Lower leg skin (tissue), 4 donors: ENCODE measurements around the gene PTPRQ. TPM values are rescaled to one million over a fixed set of nuclear protein-coding genes. Genes with fewer than 3 reads are reported as not detected.

Source experiments
- DNase-seq, 2 donors: peaks; one replicate each; pipeline ENCODE4 v3.0.0-alpha.2; 2019; ENCODE audit warnings: low spot score in 2 of 2
- H3K4me3 ChIP-seq: fragments of 200-600 bp; sonication (generic); 2 replicates; pipeline ENCODE4 v1.5.1; 2017; ENCODE audit warnings: mild to moderate bottlenecking, low read depth; ENCODE audit not compliant: poor library complexity, severe bottlenecking
- POLR2A ChIP-seq, 2 donors: fragments of 450-650 bp; IDR thresholded peaks; one replicate each; pipeline ENCODE4 v1.6.1; 2016 to 2017; ENCODE audit warnings: antibody characterized with exemption in 2 of 2, mild to moderate bottlenecking in 1 of 2, moderate library complexity in 1 of 2
- WGBS, 2 donors: methylation state at CpG; one replicate each; pipeline ENCODE4 v1.1.5; 2018; 5-methylcytosine and 5-hydroxymethylcytosine counted together
- intact Hi-C: fragments of 100-400 bp; cut with DNase I; formaldehyde crosslinking; loops from one replicate; pipeline ENCODE4 v1.15.0; 2023; ENCODE audit warnings: low total_unique reads
- total RNA-seq, 4 donors: library from RNA; depleted of rRNA; stranded (reverse); fragments of >200 nt; gene quantifications; one replicate each; pipeline ENCODE4 v1.1.0, GENCODE V29; 2016
- TF ChIP-seq, protein P1 (sequence below), 3 donors: fragments of 450-650 bp; IDR thresholded peaks; one replicate each; pipeline ENCODE4 v1.5.1; 2016; ENCODE audit warnings: antibody characterized with exemption in 3 of 3, mild to moderate bottlenecking in 3 of 3, moderate library complexity in 2 of 3

PTPRQ gene
- total RNA-seq, 4 donors from 2014 or later, result 0.03 to 0.47 (median 0.08) TPM; not detected in 1

DNA sequence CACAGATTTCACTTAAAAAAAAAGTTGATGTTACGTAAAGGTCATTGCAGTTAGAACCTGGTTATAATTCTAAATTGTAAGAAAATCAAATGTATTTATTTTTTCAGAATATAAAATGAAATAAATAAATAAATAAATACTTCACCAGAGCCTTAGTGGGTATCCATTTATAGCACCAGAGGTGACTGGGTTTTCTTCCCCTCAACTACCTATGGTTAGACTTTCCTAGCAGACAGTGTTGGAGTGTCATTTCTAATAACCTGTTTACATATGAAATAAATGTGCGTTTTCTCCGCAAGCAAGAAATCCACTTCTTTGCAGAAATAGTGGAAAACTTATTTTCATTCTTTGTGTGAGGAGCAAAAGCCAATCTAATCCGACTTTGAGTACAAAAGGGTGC is 269.4 kb downstream of the PTPRQ start:
- TF ChIP-seq, protein P1, sequence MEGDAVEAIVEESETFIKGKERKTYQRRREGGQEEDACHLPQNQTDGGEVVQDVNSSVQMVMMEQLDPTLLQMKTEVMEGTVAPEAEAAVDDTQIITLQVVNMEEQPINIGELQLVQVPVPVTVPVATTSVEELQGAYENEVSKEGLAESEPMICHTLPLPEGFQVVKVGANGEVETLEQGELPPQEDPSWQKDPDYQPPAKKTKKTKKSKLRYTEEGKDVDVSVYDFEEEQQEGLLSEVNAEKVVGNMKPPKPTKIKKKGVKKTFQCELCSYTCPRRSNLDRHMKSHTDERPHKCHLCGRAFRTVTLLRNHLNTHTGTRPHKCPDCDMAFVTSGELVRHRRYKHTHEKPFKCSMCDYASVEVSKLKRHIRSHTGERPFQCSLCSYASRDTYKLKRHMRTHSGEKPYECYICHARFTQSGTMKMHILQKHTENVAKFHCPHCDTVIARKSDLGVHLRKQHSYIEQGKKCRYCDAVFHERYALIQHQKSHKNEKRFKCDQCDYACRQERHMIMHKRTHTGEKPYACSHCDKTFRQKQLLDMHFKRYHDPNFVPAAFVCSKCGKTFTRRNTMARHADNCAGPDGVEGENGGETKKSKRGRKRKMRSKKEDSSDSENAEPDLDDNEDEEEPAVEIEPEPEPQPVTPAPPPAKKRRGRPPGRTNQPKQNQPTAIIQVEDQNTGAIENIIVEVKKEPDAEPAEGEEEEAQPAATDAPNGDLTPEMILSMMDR (IDR thresholded peaks at IDR 0.05), result no peak
- TF ChIP-seq POLR2A (IDR thresholded peaks at IDR 0.05), result no peak
- WGBS, 2 donors, result 86 to 87% methylated on average over 4 of the region's 4 CpGs
- DNase-seq, result no peak
- intact Hi-C loops, result no loop called here
- no peak overlapping the region for H3K4me3 ChIP-seq

DNA sequence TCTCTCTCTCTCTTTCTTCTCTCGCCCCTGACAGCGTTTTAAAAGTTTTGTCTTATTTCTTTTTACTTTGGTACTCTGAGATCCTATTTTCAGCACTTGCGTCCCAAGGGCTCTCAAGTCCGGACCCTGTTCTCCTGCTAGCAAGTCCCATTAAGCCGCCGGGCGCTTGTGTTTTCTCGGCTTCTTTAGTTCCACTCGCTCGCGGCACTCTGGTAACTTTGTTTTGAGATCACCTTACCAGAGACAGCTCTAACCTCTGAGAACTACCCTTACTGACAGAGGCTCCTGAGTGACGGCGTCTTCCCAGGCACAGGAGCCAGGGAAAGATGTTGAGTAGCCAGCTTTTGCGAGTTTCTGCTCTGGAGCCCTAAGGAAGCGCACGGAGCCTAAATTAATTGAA is 270.0 kb downstream of the PTPRQ start:
- WGBS, 2 donors, result 18 to 33% methylated on average over 16 of the region's 16 CpGs
- DNase-seq, result no peak
- no peak for TF ChIP-seq POLR2A (IDR thresholded peaks at IDR 0.05)
- TF ChIP-seq, protein P1 (IDR thresholded peaks at IDR 0.05), result no peak
- H3K4me3 ChIP-seq, result no peak overlapping the region
- intact Hi-C loops, result no loop called here

DNA sequence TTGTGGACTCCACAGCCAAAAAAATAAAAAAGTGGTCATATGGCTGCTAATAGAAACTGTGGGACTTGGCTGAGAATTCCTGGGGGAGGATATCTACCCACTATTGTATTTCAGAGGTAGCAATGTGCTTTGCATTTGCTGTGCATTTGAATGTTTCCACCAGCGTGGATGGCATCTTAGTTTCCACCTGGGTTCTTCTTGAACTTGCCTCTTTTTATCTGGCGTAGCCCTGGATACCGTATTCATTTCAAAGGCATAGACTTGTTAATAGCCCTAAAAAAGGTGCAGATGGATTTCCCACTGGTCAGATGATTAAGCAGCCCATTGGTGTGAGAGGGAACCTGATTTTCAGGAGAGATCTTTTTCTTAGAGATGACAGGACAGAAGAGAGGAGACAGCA is 270.8 kb downstream of the PTPRQ start:
- no peak for DNase-seq
- H3K4me3 ChIP-seq, result no peak overlapping the region
- 70 to 85% methylated on average over 3 of the region's 3 CpGs for WGBS, 2 donors
- no peak for TF ChIP-seq POLR2A (IDR thresholded peaks at IDR 0.05)
- TF ChIP-seq, protein P1 (IDR thresholded peaks at IDR 0.05), result no peak
- intact Hi-C loops, result no loop called here

DNA sequence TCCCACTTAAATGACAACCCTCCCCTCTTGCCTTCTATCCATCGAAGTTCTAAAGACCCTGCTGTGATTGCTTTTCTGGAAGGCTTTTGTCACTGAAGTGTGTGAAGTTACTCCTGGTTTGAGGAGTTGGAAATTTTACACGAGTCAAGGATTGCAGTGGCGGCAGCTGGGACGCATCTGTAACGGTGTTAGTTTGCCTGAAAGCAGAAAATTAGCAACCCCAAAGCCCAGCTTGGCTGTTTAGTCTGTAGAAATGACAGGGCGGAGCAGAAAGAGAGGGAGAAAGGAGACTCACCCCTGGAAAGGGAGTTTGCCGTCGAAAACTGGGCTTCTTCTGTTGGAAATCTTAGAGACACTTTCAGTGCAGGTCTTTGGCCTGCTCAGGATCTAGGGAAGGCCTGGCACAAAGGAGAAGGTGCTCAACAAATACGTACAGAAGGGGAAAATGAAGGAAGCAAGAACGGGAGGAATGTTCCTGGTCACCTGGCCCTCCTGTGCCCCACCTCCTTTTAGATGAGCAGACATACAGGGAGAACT is 271.7 kb downstream of the PTPRQ start:
- WGBS, 2 donors, result 69 to 75% methylated on average over 10 of the region's 10 CpGs
- no peak for DNase-seq
- no peak overlapping the region for H3K4me3 ChIP-seq
- intact Hi-C loops, result no loop called here
- no peak for TF ChIP-seq POLR2A (IDR thresholded peaks at IDR 0.05)
- TF ChIP-seq, protein P1 (IDR thresholded peaks at IDR 0.05), result no peak

DNA sequence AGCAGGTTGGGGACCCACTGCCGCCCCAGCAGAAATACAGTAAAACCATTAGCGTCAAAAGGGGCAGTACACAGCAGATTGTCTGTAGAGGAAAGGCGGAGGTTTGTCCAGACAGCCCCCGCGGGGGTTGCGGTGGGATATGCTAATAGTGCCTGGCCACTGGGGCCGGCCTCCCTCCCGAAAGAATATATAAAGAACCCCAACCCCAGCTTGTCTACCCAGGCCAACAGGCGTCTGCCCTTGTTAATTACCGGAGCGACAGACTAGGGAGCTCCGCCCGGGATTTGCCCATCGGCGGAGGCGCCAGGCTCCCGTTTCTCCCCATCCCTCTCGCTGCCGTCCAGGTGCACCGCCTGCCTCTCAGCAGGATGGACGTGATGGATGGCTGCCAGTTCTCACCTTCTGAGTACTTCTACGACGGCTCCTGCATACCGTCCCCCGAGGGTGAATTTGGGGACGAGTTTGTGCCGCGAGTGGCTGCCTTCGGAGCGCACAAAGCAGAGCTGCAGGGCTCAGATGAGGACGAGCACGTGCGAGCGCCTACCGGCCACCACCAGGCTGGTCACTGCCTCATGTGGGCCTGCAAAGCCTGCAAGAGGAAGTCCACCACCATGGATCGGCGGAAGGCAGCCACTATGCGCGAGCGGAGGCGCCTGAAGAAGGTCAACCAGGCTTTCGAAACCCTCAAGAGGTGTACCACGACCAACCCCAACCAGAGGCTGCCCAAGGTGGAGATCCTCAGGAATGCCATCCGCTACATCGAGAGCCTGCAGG is 272.8 kb downstream of the PTPRQ start, which contains the start of gene MYF5:
Gene MYF5, plus strand, starts transcription at position 217 of the 774 bp plus-strand sequence. Its CDS starts 152 bp downstream, at position 369.
- no peak for DNase-seq

More for the DNA sequence above, 272.8 kb downstream of the PTPRQ start, which contains the start of gene MYF5:
- TF ChIP-seq, protein P1 (IDR thresholded peaks at IDR 0.05), result no peak
- no peak for TF ChIP-seq POLR2A (IDR thresholded peaks at IDR 0.05)
- intact Hi-C loops, result no loop called here
- no peak within 1 kb of the TSS for H3K4me3 ChIP-seq
- WGBS, 2 donors, result 39 to 65% methylated on average over 25 to 35 of the region's 45 CpGs
